Nephron (organoid): Measurements from ENCODE around the gene TRAF5.

Source experiments
- H3K27ac Mint-ChIP-seq, 3 experiments: 2 replicates each; pipeline ENCODE4 v1.8.0; 2020; ENCODE audit warnings: mixed read lengths in 3 of 3, mild to moderate bottlenecking in 2 of 3, moderate library complexity in 1 of 3
- H3K27me3 Mint-ChIP-seq: 2 replicates; pipeline ENCODE4 v1.8.0; 2021; ENCODE audit warnings: low read depth, mild to moderate bottlenecking, moderate library complexity, mixed read lengths
- H3K36me3 Mint-ChIP-seq: 2 replicates; pipeline ENCODE4 v1.8.0; 2020; ENCODE audit warnings: low read depth, mixed read lengths
- H3K4me1 Mint-ChIP-seq: 2 replicates; pipeline ENCODE4 v1.8.0; 2020; ENCODE audit warnings: mixed read lengths
- H3K4me3 Mint-ChIP-seq, 3 experiments: 2 replicates each; pipeline ENCODE4 v1.8.0; 2020; ENCODE audit warnings: mild to moderate bottlenecking in 3 of 3, mixed read lengths in 3 of 3, moderate library complexity in 2 of 3
- H3K9me3 Mint-ChIP-seq: 2 replicates; pipeline ENCODE4 v1.8.0; 2020; ENCODE audit warnings: mixed read lengths
- CTCF ChIP-seq, 3 experiments: fragments of 200-600 bp; sonication (generic); IDR thresholded peaks; one replicate each; pipeline ENCODE4 v1.5.0; 2021; ENCODE audit warnings: antibody characterized with exemption in 3 of 3; ENCODE audit not compliant: unreplicated experiment in 3 of 3

Gene TRAF5

DNA sequence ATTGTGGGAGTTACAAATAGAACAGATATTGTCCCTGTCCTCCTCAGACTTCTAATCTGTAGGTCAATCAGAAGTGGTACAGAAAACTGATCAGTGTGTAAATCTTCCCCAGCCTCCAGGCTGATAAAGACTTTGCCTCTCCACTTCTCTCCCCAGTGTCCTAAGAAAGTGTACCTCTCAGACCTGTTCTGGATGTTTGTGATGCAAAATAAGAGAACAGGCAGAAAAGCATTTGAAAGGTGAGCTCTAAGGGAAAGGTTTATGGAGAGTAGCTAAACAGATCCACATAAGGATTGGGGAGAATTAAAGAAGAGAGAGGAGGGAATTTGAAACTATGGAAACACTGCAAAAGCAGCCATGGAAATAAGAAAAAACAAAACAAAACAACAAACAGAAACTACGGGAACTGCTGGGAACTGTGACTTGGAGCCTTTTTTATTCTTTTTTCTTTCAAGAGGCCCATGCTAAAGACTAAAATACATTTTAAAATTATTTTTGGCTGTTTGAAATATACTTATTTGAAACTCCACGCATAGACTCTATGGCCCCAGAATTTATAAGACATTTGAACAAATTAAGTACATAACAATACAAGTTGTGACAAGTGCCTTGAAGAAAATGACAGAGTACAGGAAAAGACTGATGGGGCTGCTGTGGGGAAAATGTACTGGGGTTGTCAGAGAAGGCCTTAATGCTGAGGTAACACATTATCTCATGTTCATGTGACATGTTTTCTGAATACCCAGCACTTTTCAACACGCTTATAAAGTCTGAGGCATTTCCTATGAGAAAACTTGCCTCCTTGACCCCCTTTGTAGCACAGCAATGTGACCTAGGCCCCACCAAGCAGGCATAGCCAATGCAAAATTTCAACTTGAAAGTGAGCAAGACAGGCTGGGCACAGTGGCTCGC is 51.2 kb downstream of the TRAF5 start:
- Mint-ChIP-seq H3K27ac (peak overlapping the region in 1 of 3 experiments; percentile 5), H3K4me3 (no peak overlapping the region), H3K4me1 (peaks cover 26% of the 10 kb centered on the region), H3K36me3 (peaks cover 5% of the 10 kb centered on the region), H3K27me3 (no peaks in the 10 kb centered on the region), H3K9me3 (no peaks in the 10 kb centered on the region)
- no peak for TF ChIP-seq CTCF (IDR thresholded peaks at IDR 0.05; ENCODE audit: unreplicated experiment in 3 of 3)

DNA sequence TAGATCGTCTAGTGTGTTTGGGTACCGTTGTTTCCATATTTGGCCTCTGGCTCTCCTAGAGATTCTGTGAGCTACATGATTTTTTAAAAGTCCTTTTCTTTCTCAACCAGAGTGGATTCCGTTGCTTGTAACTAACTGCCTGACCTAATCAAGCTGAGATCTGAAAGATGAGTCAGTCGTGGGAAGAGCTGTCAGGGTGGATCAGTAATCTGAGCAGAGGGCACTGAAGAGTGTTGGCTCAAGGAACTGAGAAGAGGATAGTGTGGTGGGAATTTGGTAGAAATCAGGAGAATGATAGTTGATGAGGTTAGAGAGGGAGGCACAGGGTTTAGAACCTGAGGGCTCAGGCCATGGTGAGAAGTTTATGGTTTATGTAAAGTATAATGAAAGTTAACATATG is 52.2 kb downstream of the TRAF5 start:
- peaks cover 5% of the 10 kb centered on the region for H3K36me3 Mint-ChIP-seq

GRCh38 chr1:211379446-211379845 is 52.8 kb downstream of the TRAF5 start:
- H3K36me3 Mint-ChIP-seq = peaks cover 5% of the 10 kb centered on the region
- peak overlapping the region in 2 of 3 experiments; percentile 20 to 28 for H3K4me3 Mint-ChIP-seq
- no peaks in the 10 kb centered on the region for H3K9me3 Mint-ChIP-seq
- peaks cover 36% of the 10 kb centered on the region for H3K4me1 Mint-ChIP-seq
- TF ChIP-seq CTCF (IDR thresholded peaks at IDR 0.05; ENCODE audit: unreplicated experiment in 3 of 3) = no peak
- peak overlapping the region in 1 of 3 experiments; percentile 12 for H3K27ac Mint-ChIP-seq
- no peaks in the 10 kb centered on the region for H3K27me3 Mint-ChIP-seq

More for the DNA sequence above, 52.2 kb downstream of the TRAF5 start:
- Mint-ChIP-seq H3K27ac (no peak overlapping the region), H3K27me3 (no peaks in the 10 kb centered on the region), H3K4me3 (peak overlapping the region in 2 of 3 experiments; percentile 2 to 4), H3K4me1 (peaks cover 34% of the 10 kb centered on the region), H3K9me3 (no peaks in the 10 kb centered on the region)
- no peak for TF ChIP-seq CTCF (IDR thresholded peaks at IDR 0.05; ENCODE audit: unreplicated experiment in 3 of 3)

DNA sequence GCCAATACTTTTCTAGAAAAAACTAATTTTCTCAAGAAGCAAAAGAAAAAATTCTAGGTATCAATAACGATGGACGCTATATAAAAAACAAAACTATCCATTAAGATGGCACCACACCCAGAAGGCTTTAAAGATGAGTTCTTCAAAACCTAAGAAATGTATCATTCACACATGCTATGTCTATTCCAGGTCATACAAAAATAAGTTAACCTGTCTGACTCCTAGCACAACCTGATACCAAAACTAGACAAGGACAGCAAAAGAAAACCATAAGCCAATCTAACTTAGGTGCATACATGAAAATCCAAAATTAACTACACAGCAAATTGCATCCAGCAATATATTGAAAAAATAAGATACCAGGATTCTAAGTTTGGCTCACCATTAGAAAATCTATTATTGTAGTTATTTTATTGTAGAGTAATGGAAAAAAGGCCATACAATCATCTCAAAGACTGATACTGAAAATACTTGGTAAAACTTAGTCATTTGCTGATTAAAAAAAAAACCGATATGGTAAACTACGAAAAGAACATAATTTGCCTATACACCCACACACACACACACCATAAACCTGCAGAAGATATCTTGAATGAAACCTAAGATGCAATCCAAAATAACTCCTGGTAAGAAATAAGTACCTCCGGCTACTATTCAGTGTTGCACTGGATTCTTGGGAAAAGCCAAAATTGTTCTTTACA is 55.0 kb downstream of the TRAF5 start:
- H3K4me3 Mint-ChIP-seq = peak overlapping the region; percentile 92 to 98 (median 92)
- no peak for TF ChIP-seq CTCF (IDR thresholded peaks at IDR 0.05; ENCODE audit: unreplicated experiment in 3 of 3)
- no peaks in the 10 kb centered on the region for H3K27me3 Mint-ChIP-seq
- H3K27ac Mint-ChIP-seq = peak overlapping the region; percentile 97 to 100 (median 100)
- H3K4me1 Mint-ChIP-seq = peaks cover 32% of the 10 kb centered on the region
- H3K9me3 Mint-ChIP-seq = no peaks in the 10 kb centered on the region
- no peaks in the 10 kb centered on the region for H3K36me3 Mint-ChIP-seq

DNA sequence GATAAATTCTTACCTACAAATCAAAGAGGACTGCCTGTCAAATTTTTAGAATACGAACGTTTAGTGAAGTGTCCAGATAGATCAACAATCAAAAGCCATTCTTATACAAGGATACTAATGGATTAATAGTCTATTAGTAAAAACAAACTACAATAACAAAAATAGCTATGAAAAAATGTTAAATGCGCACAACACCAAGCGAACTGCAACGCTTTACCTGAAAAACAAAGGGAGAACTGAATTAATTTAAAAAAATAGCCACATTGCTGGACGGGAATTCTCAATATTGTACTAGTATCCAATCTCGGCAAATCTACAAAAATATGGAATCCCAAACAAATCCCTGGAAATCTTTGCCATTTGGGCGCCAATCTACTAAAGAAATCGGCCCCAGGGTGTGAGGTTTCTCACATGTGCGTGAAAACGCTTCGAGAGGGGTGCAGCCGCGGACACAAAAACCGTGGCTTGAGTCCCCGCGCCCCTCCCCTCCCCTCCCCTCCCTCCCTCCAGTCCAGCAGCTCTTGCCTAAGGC is 55.6 kb downstream of the TRAF5 start:
- no peak for TF ChIP-seq CTCF (IDR thresholded peaks at IDR 0.05; ENCODE audit: unreplicated experiment in 3 of 3)
- Mint-ChIP-seq H3K4me3 (peak overlapping the region; percentile 92 to 98 (median 92)), H3K4me1 (peaks cover 38% of the 10 kb centered on the region), H3K9me3 (no peaks in the 10 kb centered on the region), H3K36me3 (no peaks in the 10 kb centered on the region), H3K27me3 (no peaks in the 10 kb centered on the region), H3K27ac (peak overlapping the region; percentile 97 to 100 (median 100))
